SK-N-MC (cell line): ENCODE measurements around the gene ESR2.

ENCODE experiments used
- EZH2 ChIP-seq: fragments of 200-600 bp; sonication (generic); IDR thresholded peaks from one replicate; pipeline ENCODE4 v1.6.1; 2017; ENCODE audit warnings: antibody characterized with exemption
- POLR2AphosphoS5 ChIP-seq: IDR thresholded peaks from 2 replicates; pipeline ENCODE4 v1.6.1; 2012; ENCODE audit warnings: mild to moderate bottlenecking, low read depth, low read length, borderline replicate concordance

DNA sequence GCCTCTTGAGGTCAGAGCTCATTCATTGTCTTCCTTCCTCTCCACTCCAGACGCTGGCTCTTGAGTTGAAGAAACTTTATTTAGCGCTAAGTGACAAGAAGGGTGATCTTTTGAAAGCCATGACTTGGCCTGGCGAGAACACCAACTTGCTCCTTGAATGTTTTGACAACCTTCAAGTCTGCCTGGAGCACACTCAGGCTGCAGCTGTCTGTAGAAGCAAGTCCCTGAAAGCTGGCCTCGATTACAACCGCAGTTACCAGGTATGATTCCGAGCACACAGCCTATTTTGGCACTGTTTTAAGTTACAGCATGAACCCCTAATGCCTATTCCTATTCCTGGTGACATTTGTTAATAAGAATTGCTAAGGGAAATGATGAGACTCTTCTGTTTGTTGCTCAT lies 167.6 kb downstream of the ESR2 start:
- TF ChIP-seq EZH2 = no peak
- TF ChIP-seq POLR2AphosphoS5 = no peak
